ENCODE measurements around the gene PCP4.

The PCP4 gene

DNA sequence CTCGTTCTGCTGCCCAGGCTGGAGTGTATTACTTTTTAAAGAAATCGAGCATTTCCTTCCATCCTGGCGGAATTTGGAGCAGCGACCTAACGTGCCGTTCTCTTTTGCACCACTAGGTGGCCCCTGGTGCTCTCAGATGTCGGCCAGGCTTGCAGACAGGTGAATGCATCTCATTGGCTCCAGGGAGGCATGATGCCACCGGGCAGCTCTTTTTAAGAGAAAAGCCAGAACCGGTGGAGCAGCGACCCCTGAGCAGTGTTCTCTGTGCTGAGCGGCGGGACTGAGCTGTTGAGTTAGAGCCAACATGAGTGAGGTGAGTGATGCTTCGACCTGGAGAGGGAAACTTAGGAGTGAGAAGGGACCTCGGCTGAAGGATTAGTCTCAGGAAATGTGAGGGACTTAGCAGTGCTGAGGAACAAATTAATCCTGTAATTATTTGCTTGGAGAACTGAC lies at the start of gene PCP4:
Gene PCP4, plus strand, starts transcription at position 241 of the 453 bp plus-strand sequence. Its CDS starts 64 bp downstream, at position 305.
- DNase-seq, result peak; percentile 74

DNA sequence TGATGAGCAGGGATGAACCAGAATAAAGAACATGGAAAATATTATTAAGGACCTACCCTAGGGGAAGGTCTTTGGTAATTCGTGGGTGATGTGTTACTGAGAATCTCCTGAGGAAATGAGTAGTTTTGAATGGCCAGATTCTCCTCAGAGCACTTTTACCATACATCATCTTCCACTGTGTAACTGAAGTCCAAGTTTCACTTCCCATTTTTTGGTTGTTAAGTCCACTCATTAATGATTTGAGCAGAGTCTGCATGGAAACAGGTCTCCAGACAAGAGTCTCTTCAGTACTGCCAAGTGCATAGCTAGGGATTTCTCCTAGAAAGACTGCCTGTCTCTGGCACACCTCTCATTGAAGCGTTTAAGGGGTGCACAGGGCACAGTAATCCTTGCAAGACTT lies 48.7 kb upstream of the PCP4 start:
- no peak for DNase-seq

DNA sequence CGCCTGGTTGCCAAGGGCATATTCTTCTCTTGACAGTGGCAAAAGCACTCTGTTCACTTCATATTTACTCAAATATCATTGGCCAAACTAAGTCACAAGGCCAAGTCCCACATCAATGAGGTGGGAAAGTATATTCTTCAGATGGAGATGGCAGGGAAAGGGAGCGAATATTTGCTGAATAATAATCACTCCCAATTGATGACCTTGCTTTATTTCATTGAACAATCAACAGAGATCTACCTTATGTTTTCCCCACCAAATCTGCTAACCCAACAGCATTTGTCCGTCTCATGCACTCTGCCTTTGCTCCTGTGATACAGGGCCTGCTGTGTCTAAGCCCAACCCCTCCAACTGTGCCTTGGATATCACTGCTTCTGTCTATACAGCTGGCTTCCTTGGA lies 45.2 kb upstream of the PCP4 start:
- DNase-seq, result no peak

DNA sequence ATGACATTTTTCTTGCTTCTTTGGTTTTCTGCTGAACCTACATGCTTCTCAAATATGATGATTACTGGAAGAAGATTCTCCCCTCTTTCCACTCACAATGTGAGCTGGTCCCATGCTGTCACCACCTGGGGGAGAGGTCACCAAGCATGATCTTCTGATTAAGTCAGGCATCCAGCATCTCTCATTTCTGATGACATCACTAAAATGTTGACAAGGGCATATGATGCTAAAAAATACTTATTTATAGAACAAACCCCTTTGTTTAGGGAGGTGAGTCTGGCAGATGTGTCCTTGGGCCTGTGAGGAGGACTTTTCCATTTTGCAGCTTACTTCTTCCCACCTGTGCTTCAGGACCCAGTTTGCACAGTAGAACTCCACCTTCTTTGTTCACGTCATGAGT lies 42.0 kb upstream of the PCP4 start:
- DNase-seq, result no peak

DNA sequence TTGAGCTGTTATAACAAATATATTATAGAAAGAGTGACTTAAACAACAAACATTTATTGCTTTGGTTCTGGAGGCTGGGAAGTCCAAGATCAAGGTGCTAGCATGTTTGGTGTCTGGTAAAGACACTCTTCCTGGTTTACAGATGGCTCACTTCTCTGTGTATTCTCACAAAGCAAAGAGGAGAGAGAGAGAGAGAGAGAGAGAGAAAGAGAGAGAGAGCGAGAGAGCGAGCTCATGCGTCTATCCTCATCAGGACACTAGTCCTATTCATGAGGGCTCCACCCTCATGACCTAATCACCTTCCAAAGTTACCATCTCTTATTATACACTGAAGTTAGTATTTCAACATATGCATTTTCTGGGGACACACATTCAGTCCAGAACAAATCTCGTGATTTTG lies 32.7 kb upstream of the PCP4 start:
- DNase-seq, result no peak

DNA sequence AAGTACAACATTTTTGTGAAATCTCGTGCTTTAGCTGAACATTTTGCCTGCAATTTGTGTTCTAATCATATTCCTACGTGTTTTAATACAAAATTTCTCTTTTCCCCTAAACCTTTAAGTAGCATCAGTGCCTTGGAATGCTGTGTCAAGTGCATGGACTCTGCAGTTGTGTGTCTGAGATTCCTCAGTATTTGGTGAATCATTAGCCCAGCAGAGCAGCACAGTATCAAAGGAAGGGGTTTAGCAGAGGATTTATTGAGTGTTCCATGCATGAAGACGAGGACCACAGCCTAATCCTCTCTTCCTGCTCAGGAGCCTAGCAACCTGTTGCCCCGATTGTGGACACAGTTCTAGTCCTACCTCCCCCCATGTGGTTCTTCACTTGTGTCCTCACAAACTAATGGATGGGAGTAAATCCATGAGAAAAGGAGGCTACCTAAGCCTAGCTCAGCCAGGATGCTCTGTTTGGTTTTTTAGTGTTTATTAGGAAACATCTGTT lies 29.3 kb upstream of the PCP4 start:
- no peak for DNase-seq

DNA sequence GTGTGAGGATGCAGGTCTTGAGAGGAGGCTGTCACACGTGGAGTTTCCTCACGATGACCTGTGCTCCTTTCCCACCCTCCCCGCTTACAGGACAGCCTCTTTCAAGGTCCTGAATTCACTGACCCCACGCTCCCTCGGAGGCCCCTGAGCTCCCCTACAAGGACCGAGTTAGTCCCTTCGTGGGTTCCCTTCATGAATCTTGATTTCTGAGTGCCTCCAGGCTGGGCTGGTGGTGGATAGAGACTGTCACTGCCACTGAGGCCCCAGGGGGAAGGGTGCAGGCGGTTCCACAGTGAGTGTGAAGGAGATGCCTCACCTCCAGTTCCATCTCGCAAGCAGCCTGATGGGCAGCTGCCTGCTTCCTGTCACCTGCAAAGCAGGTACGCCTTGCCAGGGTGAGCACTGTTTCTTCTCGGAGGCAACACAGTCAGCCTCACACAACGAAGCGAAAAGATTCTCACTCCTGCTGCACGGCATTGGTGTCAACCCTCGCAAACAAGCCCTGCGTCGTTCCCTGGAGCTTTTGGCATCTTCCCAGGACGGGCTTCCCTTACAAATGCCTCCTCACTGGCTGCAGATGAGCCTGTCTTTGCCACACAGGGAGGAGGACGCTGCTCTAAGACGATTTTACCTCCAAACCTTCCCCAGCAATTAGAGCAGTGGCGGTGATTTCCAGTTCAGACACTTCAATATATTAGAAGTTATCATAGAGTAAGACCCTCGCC lies 26.7 kb upstream of the PCP4 start:
- DNase-seq, result no peak

DNA sequence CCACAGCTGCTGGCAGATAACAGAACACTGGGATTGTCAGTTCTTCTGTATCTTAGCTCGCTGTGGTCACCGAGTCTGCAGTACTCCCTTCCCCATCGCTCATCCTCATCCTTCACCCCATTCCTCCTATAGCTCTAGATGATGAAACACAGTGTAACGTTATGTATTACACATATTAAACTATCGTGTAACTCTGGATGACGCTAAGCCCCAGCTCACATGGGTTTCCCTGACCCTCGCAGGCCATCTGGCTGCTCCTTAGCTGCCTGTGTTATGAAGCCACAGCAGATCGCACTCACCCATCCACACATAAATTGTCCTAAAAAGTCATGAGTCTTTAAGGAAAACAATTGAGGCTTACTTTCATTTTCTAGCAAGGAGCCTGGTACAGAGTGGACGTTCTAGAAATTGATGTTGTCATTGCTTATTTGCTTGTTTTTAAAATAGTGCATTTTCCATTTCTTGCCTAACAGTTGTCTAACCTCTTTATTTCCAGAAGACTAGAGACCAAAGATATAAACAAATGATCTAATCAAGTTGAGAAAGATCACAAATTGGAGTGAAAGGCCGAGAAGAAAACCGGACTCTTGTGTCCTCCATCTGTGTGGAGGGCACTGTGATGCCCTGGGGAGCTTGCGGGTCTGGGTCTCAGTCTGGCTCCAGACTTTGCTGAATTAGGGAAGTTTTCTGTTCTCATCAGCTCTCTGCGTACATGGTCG lies 24.3 kb upstream of the PCP4 start:
- DNase-seq, result no peak

DNA sequence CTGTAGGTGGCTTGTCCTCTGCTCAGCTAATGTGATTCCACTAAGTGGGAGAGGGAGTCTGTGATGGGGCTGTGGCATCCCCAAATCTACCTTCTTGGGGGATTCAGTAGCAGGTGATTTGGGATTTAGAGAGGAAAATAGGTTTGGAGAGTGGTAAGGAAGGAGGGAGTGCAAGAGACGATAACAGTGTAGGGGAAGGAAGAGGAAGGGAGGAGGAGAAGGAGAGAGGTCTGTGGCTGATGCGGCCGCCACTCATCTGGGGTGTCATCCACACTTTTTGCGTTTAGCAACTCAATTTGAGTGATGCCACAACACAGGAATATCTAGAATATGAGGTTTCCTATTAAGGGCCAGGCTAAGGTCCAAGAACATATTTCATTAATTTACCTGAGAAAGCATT lies 23.8 kb upstream of the PCP4 start:
- DNase-seq, result no peak

DNA sequence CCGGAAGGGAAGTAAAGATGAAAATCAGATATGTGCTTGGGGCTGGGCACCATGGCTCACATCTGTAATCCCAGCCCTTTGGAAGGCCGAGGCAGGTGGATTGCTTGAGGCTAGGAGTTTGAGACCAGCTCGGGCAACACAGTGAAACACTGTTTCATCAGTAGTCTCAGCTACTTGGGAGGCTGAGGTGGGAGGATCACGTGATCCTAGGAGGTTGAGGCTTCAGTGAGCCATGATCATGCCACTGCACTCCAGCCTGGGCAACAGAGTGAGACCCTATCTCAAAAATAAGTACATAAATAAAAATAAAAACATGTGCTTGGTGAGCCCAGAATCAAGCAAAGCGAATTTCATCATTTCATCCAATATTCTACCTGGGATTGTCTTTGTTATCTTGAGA lies 23.3 kb upstream of the PCP4 start:
- DNase-seq, result no peak

DNA sequence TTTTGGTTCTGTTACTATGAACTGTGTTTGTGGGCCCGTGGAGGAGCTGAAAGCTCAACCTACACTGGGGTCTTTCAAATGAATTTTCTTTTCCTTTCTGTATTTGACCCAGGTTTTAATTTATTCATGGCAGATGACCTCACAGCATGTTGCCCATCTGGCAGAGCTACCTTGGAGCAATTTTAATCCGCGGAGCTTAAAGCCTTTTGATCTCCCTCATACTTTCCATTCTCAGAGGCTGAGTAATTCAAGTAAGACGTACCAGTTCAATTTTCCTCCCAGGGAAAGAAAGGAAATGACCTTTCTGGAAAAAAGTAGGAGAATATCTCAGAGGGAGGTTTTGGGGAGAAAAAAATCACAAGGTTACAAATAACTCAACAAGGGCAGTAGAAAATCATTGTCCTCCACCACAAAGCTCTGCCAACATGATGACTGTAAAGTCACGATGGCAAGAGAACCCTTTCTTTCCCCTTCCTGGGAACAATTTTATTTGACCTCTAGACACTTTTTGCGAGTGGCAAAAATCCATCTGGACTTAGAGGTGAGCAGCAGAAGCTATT lies 21.6 kb upstream of the PCP4 start:
- DNase-seq, result no peak

DNA sequence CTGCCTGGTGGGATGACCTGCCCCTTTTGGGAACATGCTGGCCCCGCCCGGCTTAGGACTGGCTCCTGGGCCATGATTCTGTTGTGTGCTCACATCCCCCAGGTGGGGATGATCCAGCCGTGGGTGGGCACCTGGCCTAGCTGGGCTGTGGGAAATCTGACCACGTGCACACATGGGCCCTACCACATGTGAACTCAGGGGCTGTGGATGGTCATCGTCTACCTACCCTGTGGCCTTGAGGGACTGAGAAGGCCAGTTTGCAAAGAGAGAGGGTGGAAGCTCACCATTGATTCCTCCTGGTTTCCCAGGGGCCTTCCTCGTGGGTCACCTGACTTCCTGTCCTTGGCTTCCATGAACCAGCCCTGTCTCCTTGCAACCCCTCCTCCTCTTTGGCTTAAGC lies 19.4 kb upstream of the PCP4 start:
- DNase-seq, result no peak

DNA sequence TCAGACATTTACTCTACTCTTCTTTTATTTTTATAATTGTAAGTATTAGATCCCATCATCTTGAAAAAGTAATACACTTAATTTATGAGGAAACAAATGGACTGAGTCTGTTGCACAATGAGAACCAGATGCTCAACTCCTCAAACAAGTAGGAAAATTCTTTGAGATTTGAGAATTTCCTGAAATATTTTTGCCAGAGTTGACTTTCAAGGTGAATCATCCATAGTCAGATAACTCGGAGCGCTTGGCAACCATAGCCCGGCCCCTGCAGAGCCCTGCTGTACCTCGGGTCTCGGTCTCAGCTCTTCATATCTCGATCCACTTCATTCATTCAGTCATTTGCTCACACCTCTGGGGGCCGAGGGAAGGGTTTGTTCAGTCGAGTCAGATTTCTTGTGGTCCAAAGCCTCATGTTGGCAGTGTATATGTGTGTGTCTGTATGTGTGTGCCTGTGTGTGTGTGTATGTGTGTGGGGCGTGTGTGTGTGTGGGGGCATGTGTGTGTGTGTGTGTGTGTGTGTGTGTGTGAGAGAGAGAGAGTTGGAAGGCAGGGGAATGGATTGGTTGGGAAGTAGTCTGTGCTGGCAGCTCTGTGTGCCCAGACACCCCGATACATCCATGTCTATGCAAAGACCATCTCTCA lies 18.1 kb upstream of the PCP4 start:
- DNase-seq, result no peak

DNA sequence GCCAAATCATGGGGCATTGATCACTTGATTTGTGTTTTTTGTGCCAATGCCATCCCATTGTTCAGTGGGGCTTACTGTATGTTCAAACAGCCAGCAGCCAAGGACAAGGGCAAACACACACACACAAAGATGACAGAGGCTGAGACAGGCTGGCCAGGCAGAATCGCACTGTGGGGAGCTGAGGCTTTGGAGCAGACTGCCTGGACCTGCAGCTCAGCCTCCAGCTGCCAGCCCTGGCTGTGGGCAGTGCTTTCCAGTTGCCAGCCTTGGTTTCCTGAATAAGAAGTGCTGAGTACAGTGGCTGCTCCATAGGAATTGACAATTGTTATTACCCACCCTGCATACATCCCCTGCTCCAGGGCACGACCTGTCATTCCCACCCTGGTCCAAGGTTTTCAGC lies 16.9 kb upstream of the PCP4 start:
- DNase-seq, result no peak

DNA sequence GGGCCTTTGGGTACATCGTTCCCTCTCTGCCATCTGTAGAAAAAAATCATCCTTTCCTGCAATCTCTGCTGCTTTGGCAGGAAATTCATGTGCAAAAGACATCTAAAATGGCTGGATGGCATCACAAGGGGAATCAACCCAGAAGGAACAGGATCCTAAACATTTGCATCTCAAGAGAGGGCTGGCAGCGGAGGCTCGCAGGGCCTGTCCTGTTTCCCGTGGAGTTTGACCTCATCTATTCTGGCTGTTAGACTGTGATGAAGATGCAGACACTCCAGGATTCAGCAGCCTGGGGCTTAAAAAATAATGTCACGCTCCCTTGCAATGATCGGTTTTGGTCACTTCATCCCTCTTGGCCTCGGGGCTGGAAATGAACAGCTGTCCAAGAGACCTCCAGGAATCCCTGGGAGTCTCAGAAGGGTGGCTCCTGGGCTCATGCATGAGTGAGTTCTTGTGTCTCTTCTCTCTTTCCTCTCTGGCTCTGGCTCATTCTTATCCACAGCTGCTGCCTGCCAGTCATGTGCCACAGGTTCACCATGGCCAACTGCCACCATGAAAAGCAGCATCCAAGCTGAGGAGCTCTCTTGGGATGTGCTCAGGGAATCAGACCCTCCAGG lies 16.1 kb upstream of the PCP4 start:
- DNase-seq, result no peak

DNA sequence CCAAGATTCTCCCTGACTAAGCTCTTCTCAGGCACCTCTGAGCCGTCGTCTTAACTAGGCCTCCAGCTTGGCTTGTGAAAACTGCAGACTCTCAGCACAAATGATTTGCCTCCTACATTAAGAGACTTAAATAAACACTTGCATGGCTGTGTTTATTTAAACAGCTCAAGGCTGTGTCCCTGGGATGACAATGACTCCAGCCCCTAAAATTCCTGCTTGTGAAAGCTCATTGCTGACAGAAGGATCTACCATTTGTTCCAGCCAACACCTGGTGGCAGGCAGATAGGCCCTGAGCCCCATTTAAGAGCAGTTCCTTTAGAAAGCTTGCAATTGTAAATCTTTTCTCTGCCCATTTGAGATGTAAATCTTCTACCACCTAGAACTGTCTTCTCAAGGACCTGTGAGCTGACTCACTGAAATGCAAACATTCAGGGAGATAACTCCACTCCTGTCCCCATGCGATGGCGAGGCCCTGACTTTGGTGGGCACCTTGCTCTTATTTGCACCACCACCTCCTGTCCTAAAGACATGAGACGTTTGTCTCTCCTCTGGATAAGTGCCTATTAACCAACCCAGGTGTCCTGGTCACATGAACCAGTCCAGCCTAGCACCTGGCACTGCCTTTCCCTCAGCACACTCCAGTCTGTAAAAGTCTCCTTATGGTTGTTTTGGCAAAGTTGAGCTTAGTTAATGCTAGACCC lies 15.1 kb upstream of the PCP4 start:
- no peak for DNase-seq

DNA sequence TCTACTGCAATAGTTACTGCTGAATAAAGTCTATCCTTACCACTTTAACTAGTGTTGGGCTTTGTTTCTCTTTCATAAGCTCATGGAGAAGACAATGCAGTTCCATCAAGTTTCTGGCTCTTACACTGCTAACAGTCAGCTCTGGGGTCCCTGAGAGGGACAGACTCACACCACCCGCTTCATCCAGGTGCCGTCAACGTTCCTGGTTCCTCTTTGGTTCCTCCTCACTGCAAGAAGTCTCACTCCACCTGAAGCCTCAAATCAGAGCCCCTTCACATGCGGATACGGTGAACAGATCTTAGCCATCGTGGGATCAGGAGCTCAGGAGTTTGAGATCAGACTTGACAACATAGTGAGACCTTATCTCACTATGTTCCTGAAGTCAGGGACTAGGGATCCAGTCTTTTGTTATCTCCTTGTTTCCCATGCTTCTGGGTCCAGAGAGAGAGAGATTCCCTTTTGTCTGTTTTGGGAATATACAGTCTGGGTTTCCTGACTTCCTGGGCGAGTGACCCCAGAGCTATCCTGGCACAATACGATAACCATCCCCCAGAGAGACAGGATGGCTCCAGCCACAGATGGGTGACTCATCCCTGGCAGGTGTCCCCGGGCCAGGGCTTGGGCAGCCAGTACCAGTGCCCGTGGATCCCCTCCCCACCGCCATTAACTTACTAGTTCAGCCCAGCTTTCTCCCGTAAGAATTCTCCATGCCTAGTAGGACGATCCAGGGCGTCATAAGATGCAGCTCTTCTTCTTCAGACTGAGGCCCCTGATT lies 14.3 kb upstream of the PCP4 start:
- DNase-seq, result no peak

DNA sequence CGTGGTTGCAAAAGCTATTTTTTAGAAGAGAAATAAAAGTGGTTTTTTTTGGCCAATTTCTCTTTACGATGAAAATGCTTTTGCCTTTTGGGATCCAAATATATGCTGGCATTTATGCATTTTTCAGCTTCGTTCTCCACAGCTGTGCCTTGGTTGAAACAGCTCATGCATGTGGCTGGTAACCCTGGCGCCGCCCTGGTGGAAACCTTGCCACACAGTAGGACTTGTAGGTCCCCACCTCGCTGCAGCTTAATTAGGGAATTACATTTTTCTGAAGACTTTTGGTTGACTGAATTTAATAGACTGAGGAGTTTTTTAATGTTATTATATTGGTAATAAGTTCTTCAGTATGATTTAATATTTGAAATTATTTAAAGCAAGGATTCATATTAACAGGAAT lies 12.7 kb upstream of the PCP4 start:
- no peak for DNase-seq

DNA sequence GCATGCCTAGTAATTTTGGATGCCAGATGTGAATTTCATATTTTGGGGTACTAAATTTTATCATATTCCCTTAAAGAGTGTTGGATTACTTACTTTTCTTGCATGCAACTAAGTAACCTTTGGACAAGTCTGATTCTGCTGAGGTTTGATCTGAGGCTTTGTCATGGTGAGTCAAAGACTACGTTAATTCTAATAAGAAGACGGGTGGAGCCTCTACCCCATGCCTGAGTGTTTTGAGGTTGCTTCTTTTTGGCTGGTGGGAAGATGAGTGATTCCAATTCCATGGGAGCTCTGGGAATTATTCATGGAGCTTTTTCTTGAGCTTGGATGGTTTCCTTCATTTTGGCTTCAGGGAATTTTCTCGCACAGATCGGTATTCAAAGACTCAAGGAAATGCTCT lies 11.6 kb upstream of the PCP4 start:
- DNase-seq, result no peak

DNA sequence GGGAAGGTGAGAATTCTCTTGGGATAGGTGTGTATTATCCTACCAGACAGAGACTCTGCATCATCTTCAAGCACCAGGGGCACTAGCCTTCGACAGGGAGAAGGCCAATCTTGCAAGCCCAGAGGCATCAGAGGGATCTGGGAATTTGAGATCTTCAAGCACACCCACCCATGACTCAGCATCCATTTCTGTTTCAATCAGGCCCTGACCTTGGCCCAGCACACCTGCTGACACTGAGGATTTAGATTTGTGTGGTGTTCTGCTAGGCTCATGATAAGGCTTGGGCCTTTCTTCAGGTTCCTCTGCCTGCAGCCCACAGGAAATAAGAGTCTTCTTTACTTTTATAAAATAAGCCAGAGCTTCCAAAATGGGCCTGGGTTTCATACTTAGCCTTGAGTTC lies 6.6 kb upstream of the PCP4 start:
- DNase-seq, result no peak

DNA sequence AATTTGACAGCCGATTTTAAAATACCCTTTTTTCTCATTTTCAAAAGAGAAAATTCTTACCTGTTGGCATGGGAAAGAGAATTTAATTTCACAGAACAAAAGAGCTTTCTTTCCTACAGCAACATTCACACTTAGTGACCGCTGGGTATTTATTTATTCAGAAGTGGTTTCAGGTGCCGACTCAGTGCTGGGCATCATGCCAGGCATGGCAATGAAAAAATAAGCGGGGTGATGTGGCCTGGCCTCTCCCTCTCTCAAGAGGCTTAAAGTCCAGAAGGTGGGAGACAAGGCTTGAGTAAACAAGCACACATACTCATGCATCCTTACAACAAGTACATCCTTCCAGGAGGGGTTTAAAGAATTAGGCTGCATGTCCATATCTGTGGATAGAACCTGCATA lies 4.1 kb upstream of the PCP4 start:
- no peak for DNase-seq

DNA sequence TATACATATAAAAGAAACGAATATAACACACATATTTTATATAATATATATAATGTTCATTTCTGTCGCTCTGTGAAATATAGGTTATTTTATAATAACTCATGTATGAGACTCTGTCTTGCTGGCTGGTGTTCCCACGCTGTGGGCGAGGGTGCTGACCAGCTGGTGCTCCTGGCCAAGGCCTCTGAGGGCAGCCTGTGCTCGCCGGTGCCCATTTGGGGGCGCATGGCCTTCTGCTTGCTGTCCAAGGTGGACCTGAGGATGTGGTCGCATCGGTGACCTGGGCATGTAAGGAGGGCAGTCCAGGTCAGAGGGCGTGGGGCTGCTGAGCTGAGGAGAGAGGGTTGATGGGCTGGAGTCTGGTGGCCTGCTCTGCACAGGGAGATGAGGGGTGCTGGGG lies 1.1 kb upstream of the PCP4 start:
- no peak for DNase-seq

Data from activated CD8-positive, alpha-beta memory T cell treated with anti-CD3 and anti-CD28 coated beads, Interleukin-2, amount 50 U/mL, for 48 hours (primary cell).